Stimulated activated CD4-positive, alpha-beta T cell treated with anti-CD3 and anti-CD28 coated beads, Interleukin-12 subunit alpha, Interleukin-12 subunit beta, amount 100 ng/mL, for 48 hours (primary cell): Measurements from ENCODE around the gene NME3.
A peak's percentile ranks its signal among the peaks of the same experiment; 100 is the strongest.

Experiments used
- DNase-seq, 3 donors: peaks; one replicate each; pipeline ENCODE4 v3.0.0-alpha.2; 2020; ENCODE audit warnings: low read depth in 2 of 3, low spot score in 1 of 3

The NME3 gene

DNA sequence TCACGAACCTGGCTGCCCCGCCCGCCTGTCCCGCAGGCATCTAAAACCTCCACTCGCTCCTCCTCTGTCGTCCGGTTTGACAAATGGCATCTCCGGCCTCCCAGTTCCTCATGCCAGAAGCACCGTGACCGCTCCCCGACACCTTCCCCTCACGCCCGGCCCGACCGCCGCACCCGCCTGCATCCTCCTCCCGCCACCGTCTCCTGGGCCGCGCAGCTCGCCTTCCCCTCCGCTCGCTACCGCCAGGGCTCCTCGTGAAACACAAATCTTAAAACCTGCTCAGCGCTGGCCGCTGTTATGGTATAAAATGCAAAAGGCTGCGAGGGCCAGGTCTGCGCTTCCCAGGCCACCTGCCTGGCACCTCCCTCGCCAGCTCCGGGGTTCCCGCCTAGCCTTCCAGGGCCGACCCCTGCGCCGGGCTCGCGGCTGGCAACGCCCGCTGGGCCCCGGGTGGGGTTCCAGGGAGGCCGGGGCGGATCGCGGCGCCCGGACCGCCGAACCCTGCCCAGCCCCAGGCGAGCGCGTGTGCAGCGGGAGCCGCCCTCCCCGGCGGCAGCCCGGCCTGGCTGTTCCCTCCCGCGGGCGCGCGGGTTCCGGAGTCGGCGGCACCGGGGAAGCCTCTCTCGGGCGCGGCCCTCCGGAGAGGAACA lies 10.5 kb upstream of the NME3 start:
- peak in 1 of 3 donors; percentile 15 for DNase-seq

DNA sequence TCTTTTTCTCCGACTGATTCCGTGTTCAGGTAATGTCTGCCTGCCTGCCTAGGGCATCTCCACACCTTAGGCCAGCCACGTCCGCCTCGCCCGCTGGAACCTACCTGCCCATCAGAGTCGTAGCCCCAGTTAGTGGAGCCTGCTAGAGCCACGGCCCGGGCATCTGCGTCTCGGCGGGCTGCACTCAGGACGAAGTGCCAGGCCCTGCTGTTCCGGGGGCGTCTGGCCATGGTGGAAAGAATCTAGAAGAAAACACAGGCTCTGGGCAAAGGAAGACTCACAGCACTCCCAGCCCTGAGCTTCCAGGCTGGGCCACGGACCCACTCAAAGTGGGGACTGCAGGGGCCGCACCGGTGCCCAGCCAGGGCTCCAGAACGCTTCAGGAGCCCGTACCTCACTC lies 9.9 kb upstream of the NME3 start:
- no peak for DNase-seq

DNA sequence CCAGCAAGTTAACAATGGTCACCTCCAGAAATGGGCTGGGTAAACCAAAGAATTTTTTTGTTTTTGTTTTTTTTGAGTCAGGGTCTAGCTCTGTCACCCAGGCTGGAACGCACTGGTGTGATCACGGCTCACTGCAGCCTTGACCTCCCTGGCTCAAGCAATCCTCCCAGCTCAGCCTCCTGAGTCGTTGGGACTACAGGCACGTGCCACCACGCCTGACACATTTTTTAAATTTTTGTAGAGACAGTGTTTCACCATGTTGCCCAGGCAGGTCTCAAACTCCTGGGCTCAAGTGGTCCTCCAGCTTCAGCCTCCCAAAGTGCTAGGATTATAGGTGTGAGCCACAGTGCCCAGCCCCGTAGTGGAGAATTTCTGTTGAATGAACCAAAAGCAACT lies 9.3 kb upstream of the NME3 start:
- DNase-seq: no peak

DNA sequence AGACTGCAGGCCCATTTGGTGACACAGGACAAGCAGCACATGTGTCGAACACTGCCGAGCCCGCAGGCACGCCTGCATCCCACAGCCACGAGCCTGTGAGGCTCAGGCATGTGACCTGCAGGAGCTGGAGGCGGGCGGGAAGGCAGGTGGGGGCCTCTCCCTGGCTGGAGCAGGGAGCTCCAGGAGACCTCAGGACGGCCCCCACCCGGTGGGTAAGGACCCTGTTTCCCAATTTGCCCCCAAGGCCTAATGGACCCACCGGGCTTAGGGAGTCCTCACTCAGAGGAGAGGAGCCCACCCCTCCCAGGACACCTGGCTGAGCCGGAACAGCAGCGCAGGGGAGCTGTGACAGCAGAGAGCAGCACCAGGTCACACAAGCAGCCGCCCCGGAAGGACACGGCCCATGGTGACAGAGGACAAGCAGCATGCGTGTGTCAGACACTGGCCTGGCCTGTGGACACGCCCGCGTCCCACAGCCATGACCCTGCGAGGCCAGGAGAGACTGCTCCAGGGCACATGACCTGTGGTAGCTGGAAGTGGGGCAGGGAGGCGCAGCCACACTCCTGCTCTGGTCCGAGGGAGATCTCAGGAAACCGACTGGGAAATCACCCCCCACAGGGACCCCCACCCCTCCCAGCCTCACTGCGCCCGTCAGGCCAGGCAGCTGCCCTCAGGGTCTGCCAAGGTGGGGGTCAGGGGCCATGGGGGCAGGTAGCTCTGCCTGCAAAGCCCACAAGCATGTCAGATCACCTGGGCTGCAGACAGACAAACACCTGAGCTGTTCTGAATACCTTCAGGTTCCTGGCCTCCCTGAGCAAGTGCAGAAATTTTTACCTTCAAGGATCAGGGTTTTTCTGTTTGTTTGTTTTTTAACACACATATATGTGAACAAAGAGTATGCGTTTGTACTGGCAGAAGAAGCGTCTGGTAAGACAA lies 8.7 kb upstream of the NME3 start:
- no peak for DNase-seq

GRCh38 chr16:1779234-1779701 lies 7.9 kb upstream of the NME3 start:
- no peak for DNase-seq

DNA sequence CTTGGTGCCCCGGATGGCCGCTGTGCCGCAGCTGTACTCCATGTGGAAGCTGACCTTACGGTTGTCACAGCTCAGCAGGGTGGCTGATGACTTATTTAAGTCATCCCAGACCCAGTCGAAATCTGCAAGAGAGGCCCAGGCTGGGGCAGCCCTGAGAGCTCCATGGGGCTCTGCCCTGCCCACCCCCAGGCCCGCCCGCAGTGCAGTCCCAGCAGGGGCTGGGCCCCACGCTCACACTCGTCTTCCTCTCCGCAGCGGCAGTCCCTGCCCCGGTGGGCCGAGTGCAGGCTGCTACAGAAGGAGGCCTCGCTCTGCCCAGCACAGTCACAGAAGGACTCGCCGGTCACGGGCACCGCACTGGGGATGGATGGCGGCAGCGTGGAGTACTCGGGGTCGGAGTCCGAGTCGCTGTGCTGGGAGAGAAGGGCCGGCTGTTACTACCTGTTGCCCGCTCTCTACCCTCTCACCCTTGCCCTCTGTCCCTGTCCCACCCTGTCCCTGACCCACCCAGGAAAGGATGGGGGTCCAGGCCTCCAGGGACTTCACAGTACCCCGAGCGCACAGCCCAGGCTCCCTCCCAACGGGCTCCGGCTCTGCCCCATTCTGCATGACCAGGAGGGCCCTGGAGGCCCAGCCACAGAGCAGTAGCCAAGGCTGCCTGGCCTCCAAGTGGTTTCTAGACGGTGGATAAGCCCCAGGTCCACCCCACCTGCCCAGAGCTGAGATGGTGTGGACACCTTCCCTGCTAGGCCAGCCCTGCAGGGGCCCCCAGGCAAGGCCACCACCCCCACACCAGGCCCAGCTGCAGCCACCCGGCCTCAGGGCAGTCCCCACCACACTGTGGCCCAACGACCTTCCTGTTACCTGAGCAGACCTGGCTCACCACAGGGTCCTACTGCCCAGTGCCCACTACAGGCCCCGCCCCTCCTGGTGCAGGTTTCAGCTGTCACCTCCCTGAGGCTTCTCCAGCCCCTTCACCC lies 7.1 kb upstream of the NME3 start:
- DNase-seq: no peak

GRCh38 chr16:1777375-1778199 lies 6.2 kb upstream of the NME3 start:
- DNase-seq: no peak

- DNase-seq: no peak
These were observed 5.6 kb upstream of the NME3 start for GRCh38 chr16:1776991-1777374.

DNA sequence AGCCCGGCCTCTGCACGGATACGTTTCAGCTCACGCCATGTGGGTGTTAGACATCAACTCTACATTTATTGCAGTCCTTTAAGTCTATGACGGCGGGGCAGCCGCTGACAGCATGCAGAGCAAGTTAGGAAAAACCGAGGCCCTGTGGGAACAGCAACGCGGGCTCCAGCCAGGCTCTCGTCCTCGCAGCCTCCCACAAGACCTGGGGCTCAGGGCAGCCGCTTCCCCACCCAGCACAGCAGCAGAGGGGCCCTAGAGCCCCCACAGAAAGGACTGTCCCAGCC lies 5.3 kb upstream of the NME3 start:
- no peak for DNase-seq

GRCh38 chr16:1775846-1776671 lies 4.7 kb upstream of the NME3 start:
- DNase-seq: no peak

- no peak for DNase-seq
These were observed 3.9 kb upstream of the NME3 start for GRCh38 chr16:1775006-1775845.

DNA sequence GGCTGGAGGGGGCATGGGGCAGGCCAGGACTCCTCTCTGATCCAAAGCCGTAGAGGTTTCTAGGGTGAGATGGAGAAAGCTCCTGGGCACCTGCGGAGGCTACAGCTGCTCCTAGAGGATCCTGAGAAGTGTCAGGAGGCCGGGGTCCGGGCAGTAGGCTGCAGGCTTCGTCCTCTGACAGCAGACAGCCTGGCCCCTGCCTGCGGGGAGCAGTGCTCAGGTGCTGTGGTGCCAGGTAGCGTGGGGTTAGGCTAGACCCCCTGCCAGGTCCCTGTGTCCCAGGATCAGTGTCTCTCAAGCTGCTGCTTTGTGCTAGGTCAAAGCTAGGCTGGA lies 3.1 kb upstream of the NME3 start:
- DNase-seq: no peak

GRCh38 chr16:1773703-1774447 lies 2.5 kb upstream of the NME3 start:
- peak in 2 of 3 donors; percentile 8 to 16 for DNase-seq

GRCh38 chr16:1772908-1773702 lies 1.8 kb upstream of the NME3 start, which contains the start of gene MRPS34:
Gene MRPS34, minus strand, starts transcription at chr16:1773134. Its CDS starts 15 bp downstream, at chr16:1773119.
- peak; percentile 65 to 75 (median 72) for DNase-seq

- peak; percentile 40 to 47 (median 41) for DNase-seq
These were observed 1.1 kb upstream of the NME3 start, which contains the start of gene EME2 for GRCh38 chr16:1772362-1772907. Gene EME2, plus strand, starts transcription at chr16:1772810. Its CDS starts 418 bp downstream, at chr16:1773228.

- no peak for DNase-seq
These were observed 570 bp upstream of the NME3 start for GRCh38 chr16:1771864-1772361.
